ENCODE data around the gene GLB1L3.
"Not testable (repeated sequence)": the region's sequence is repeated elsewhere in the genome, so short reads cannot be mapped to it uniquely, and the experiment has no call there.

The GLB1L3 gene

GRCh38 chr11:134250246-134250645, 25.9 kb upstream of the GLB1L3 start:
- DNase-seq (ENCODE audit: low read depth in 1 of 2, low spot score in 1 of 2): no peak

GRCh38 chr11:134250675-134251074, 25.5 kb upstream of the GLB1L3 start:
- DNase-seq (ENCODE audit: low read depth in 1 of 2, low spot score in 1 of 2): no peak

GRCh38 chr11:134252346-134253187, 23.6 kb upstream of the GLB1L3 start:
- DNase-seq (ENCODE audit: low read depth in 1 of 2, low spot score in 1 of 2): no peak

GRCh38 chr11:134253188-134253993, 22.8 kb upstream of the GLB1L3 start, which contains the start of the genes ACAD8 and THYN1:
Gene ACAD8, plus strand, starts transcription at chr11:134253568. Its CDS starts 33 bp downstream, at chr11:134253601.
Gene THYN1, minus strand, starts transcription at chr11:134253352. Its CDS starts 470 bp downstream, at chr11:134252882.
- DNase-seq (ENCODE audit: low read depth in 1 of 2, low spot score in 1 of 2): peak; percentile 89 to 92

DNA sequence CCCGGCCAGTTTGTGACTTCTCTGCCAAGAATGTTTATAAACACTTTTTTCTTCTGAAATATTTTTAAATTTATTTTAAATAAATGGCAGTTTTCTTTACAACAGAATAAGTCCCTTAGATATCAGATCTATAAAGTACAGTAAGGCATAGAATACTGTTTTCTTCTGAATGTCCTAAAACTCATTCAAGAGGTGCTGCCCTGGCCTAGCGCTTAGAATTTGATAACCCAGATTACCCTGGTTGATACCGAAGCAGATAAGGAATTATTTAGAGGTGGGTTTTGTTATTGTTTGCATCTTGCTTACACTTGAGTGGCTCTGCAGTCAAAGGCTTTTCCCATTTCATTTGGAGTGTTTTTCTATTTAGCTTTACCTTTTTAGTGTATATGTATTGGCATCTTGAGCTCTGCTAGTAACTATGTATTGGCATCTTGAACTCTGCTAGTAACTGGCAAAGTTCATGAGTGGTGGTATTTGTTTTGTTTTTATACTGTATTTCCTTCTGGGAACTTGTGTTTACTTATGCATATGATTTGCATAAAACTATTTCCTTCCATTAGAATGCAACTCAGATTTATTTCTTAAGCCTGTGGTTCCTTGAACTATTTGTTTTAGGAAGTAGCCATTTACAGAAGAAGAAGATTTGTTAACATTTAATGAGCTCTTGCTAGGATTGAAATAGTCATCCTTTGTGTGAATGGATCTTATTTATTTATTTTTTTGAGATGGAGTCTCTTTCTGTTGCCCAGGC, 21.6 kb upstream of the GLB1L3 start:
- no peak for DNase-seq (ENCODE audit: low read depth in 1 of 2, low spot score in 1 of 2)

DNA sequence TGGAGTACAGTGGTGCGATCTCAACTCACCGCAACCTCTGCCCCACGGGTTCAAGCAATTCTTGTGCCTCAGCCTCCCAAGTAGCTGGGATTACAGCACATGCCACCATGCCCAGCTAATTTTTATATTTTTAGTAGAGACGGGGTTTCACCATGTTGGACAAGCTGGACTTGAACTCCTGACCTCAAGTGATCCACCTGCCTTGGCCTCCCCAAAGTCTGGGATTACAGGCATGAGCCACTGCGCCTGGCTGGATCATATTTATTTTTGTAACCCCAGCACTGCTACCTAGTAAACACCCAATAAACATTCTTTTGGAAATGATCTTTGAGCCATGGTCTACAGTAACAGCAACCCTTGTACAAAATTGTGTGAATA, 21.0 kb upstream of the GLB1L3 start:
- DNase-seq (ENCODE audit: low read depth in 1 of 2, low spot score in 1 of 2): not testable (repeated sequence)

DNA sequence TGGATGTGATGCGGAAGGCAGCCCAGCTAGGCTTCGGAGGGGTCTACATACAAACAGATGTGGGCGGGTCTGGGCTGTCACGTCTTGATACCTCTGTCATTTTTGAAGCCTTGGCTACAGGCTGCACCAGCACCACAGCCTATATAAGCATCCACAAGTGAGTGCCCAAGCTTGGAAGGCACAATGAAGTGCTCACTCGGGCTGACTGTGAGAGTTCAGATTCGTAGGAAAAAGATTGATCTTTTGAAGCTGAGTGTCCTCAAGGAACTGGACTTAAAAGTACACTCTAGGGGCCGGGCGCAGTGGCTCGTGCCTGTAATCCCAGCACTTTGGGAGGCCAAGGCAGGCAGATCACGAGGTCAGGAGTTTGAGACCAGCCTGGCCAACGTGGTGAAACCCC, 19.1 kb upstream of the GLB1L3 start:
- no peak for DNase-seq (ENCODE audit: low read depth in 1 of 2, low spot score in 1 of 2)

DNA sequence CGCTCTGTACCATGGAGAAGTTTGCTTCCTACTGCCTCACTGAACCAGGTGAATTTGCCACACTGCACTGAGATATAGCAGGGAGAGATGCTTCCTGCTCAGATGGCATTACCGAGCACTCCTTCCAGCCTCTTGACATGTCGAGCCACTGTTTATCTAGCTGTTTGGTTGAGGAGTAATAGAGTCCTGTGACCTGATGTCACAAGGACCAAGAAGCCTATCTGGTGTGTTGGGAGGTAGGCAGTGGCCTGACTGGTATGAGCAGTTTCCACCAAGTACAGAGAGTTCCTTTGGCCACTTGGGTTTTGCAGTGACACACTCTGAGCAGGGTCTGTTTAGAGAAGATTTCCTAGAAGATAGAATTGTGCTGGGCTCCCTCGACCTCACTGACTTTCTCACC, 17.6 kb upstream of the GLB1L3 start:
- no peak for DNase-seq (ENCODE audit: low read depth in 1 of 2, low spot score in 1 of 2)

DNA sequence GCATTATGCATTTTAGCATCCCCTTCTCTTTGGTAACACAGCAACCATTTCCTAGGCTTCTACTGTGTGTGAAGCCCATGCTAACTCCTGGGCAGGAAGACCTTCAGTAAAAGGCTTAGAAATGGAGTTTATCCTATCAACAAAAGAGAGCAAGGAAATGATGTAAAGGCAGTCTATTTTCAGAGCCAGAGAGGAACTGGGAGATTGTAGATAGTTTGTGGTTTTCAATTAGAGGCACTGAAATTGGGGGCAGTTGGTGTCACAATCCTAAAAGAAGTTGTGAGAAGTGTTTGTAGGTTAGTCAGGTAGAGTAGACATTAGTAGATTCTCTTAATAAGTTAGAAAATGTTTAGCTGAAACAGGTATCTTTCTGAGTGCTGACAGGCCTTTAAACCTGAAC, 15.7 kb upstream of the GLB1L3 start:
- DNase-seq (ENCODE audit: low read depth in 1 of 2, low spot score in 1 of 2): no peak

- no peak for DNase-seq (ENCODE audit: low read depth in 1 of 2, low spot score in 1 of 2)
Observed at GRCh38 chr11:134260983-134261382, 15.2 kb upstream of the GLB1L3 start.

GRCh38 chr11:134261626-134262488, 14.3 kb upstream of the GLB1L3 start:
- DNase-seq (ENCODE audit: low read depth in 1 of 2, low spot score in 1 of 2): no peak

DNA sequence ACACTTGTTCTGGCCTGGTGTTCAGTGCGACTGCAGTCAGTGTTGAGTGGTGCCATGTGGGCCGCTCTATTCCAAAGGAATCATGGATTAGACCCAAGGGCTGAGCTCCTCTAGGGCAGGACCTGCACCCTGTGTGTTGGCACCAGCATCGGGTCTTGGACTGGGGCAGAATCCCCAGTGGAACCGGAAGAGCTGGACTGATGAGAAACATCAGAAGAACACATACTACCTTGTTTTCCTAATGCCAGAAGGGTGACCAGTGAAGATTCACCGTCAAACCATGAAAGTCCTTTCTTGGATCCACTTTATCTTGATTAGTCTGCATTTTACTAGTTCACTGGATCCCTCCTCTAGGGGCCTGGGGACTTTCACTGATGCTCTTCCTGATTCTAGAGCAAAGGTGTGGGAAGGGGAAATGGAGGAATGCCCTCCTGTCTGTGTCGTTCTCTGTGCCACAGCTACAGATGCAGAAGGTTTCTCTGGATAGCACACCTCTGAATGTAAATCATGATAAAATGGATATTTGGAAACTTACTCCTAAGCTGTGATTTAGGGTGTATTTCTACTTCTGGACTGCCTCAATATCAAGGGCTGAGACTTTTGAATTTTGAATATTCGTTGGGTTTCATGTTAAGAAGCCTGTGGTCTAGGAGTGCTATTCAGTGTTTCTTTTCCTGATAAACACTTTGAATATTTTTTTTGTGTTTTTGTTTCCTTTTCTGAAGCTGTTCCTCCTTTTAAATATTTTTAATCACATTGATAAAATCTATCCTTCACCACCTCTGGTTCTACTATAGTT, 11.0 kb upstream of the GLB1L3 start:
- no peak for DNase-seq (ENCODE audit: low read depth in 1 of 2, low spot score in 1 of 2)

DNA sequence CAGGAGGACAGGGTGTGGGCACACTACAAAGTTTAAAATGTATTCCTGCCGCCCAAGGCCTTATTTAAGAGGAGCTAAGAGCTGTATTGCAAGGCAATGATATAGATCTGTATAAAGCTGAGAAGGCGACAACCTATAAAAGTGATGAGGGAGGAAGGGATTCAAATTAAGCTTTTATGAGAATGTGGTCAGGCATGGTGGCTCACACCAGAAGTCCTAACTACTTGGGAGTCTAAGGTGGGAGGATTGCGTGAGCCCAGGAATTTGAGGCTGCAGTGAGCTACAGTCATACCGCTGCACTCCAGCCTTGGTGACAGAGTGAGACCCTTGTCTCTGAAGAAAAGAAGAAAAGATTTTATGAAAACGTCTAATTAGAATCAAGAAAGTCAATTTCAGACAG, 9.7 kb upstream of the GLB1L3 start:
- no peak for DNase-seq (ENCODE audit: low read depth in 1 of 2, low spot score in 1 of 2)

DNA sequence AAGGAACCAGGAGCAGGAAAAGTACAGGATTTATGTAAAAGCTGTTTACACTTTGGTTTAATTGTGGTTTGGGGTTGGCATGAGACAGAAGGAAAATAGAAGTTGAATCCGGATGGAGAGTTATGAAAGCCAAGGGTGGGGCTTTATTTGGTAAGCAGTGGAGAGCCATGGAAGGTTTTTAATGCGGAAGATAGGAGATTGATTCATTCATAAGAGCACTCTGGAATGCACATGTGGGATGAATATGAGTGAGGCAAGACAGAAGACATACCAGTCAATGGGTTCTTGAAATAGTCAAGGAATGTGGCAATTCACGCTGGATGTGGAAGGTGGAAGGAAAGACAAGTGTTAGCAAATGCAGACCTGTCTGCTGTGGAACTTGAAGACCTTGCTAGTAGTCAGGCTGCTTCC, 9.3 kb upstream of the GLB1L3 start:
- no peak for DNase-seq (ENCODE audit: low read depth in 1 of 2, low spot score in 1 of 2)

DNA sequence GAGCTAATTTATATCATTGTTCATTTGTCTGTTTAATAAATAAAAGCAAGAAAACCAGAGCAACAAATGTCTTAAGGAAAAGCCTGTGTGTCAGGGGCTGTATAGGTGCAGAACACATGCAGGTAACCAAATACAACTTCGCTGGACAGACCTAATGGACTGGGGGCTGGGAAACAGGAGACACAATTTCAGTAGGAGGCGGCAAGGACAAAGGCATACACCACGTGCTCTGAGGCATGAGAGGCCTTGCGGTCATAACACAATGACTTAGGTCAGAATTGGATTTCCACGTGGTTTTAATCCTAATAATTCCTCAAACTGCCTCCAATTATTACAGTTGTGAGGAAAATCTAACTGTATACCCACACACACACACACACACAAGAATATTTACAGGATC, 8.7 kb upstream of the GLB1L3 start:
- no peak for DNase-seq (ENCODE audit: low read depth in 1 of 2, low spot score in 1 of 2)

GRCh38 chr11:134267966-134268365, 8.2 kb upstream of the GLB1L3 start:
- no peak for DNase-seq (ENCODE audit: low read depth in 1 of 2, low spot score in 1 of 2)

DNA sequence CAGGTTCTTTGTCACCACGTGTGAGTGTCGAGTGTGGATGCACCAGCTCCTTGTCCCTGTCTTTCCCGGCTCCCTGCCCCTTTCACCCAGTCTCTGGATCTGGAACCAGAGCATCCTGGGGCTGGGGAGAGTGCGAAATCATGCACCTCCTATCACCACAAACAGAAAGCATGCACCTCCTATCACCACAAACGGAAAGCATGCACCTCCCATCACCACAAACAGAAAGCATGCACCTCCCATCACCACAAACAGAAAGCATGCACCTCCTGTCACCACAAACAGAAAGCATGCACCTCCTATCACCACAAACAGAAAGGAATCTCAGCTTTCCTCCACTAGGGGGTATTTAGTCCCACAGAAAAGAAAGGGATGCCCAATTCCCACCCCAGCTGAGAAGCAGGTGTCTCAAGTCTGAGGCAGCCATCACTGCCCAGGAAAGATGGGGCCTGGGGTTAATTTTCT, 5.9 kb upstream of the GLB1L3 start:
- DNase-seq (ENCODE audit: low read depth in 1 of 2, low spot score in 1 of 2): no peak

DNA sequence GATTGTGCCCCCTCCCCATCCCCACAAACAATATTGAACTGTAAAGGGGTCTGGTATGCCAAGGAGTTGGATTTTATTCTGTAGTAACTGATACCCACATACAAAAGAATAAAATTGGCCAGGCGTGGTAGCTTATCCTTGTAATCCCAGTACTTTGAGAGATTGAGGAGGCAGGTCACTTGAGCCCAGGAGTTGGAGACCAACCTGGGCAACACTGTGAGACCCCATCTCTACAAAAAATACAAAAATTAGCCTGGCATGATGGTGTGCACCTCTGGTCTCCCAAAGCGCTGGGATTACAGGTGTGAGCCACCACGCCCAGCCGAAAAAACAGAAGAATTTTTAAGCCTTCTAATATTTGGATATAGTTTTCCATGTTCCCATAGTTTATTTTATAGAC, 4.2 kb upstream of the GLB1L3 start:
- no peak for DNase-seq (ENCODE audit: low read depth in 1 of 2, low spot score in 1 of 2)
